ENCODE measurements around the gene BAIAP2.
A peak's percentile ranks its signal among the peaks of the same experiment; 100 is the strongest.
"Not testable (repeated sequence)": the region's sequence is repeated elsewhere in the genome, so short reads cannot be mapped to it uniquely, and the experiment has no call there.

BAIAP2 gene

DNA sequence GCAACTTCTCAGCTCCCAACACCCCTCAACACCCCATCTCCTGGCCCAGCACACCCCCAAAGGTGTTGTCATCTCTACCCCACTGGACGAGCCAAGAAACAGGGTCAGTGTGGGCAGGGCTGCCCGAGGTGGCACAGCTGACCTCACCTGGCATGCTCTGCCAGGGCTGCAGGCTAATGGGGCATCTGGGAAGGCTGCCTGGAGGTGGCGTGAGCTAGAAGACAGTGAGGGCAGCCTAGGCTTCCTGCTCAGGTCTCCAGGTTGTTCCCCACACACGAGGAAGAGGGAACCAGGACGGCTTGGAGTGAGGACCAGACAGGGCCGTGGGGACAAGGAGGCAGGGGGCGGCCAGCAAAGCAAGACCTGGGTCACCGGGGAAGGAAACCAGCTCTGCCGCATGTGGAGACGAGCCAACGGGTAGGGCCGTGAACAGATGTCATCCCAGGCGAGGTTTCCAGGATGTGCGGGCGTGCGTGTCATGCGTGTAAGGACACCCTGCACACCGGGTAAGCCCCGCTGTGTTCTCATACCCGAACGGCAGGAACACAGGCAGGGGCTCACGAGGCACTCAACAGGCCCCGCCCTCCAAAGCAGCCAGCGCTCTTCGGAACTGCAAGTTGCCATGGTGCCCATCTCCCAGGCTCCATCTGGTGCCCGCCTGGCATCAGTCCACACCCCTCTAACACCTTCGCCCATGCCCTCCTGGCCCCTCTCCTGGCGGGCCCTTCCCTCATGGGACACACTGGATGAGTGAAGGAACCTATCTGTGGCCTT lies 100.7 kb downstream of the BAIAP2 start:
- DNase-seq = peak in 30 of 51 donors; percentile 18 to 75 (median 50)

DNA sequence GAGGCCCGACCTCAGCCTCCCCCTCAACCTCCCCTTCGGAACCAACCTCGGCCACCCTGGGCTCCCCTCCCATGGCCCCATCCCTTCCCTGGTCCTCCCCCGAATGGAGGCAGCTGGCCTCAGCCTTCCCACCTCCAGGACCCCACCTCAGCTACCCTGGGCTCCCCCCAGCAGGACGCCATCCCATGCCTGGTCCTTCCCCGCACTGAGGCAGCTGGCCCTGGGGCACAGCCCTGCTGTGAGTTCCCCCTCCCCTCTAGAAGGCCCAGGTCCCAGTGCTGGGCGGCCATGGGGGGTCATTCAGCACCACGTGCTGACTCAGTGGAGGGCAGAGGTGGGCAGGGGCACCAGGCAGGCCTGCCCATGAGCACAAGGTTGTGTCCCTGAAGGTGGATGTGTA lies 101.4 kb downstream of the BAIAP2 start:
- DNase-seq = no peak

DNA sequence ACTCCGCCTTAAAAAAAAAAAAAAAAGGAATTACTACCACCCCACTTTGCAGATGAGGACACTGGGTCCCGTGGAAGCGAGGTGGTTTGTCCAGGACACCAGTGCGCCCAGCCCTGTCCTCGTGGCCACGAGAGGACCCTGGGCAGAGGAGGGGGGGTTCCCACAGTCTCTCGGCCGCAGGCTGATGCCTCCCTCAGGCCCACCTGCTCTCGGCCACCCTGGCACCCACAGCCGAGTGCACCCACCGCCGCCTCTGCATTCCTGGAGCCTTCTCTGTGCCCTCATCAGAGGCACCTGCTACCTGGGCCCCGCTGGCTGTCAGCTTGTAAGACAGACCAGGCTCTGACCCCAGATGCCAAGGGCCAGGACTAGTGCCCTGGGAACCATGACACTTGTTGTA lies 102.3 kb downstream of the BAIAP2 start:
- no peak for DNase-seq

DNA sequence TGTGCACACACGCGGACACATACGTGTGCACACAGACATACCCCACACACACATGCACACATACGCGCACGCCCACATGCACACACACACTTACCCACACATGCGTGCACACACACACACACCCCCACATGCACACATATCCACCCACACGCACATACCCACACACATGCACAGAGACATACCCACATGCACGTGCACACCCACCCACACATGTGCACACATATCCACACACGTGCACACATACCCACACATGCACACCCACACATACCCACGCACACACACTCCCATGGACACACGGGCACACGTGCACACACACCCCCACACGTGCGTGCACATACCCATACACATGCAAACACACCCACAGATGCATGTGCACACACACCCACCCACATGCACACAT lies 103.1 kb downstream of the BAIAP2 start:
- DNase-seq = no peak

DNA sequence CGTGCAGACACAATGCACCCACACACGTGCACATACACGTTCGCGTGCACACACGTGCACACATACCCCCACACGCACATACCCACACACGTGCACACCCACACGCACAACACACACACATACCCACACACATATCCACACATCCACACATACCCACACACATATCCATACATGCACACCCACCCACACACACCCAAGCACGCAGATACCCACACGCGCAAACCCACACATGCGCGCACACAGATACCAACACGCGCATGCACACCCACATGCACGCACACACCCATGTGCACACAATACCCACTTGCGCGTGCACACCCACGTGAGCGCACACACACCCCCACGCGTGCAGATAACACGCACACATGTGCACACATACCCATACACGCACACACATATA lies 103.5 kb downstream of the BAIAP2 start:
- no peak for DNase-seq

DNA sequence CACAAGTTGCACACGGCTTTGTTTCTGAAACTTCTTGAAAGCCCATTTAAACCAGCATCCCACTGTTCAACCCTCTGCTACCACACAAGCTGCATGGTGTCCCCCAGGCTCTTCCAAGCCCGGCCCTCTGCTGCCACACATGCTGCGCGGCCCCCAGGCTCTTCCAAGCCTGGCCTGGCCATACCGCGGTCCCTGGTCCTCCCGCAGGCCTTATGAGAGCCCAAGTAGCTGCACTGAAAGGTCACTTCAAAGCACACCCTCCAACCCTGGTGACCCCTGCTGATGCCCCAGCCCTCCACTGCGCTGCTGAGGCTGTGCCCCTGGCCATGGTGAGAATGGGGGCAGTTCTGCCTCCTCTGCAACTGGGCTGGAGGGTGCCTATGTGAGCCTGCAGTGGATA lies 104.5 kb downstream of the BAIAP2 start:
- DNase-seq = no peak

DNA sequence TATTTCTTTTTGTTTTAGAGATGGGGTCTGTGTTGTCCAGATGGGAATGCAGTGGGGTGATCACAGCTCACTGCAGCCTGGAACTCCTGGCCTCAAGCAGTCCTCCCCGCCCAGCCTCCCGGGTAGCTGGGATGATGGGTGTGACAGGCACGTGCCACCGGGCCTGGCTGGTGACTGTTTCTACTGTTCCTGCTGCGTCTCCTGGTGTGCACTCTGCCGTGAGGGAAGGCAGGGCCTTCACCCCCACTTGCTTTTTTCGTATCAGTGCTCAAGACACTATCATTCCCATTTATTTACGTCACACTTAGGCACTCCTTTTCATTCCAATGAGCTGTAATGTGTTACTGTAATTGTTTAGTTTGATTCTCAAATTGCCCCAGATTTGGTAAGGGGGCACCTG lies 105.1 kb downstream of the BAIAP2 start:
- DNase-seq = peak in 1 of 51 donors; percentile 29

DNA sequence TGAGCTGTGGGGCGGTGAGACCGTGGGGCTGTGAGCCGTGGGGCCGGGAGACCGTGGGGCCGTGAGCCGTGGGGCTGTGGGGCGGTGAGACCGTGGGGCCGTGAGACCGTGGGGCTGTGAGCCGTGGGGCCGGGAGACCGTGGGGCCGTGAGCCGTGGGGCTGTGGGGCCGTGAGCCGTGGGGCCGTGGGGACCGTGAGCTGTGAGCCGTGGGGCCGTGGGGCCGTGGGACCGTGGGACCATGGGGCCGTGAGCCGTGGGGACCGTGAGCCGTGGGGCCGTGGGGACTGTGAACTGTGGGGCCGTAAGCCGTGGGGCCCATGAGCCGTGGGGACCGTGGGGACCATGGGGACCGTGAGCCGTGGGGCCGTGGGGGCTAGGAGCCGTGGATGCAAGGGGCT lies 105.7 kb downstream of the BAIAP2 start:
- no peak for DNase-seq

DNA sequence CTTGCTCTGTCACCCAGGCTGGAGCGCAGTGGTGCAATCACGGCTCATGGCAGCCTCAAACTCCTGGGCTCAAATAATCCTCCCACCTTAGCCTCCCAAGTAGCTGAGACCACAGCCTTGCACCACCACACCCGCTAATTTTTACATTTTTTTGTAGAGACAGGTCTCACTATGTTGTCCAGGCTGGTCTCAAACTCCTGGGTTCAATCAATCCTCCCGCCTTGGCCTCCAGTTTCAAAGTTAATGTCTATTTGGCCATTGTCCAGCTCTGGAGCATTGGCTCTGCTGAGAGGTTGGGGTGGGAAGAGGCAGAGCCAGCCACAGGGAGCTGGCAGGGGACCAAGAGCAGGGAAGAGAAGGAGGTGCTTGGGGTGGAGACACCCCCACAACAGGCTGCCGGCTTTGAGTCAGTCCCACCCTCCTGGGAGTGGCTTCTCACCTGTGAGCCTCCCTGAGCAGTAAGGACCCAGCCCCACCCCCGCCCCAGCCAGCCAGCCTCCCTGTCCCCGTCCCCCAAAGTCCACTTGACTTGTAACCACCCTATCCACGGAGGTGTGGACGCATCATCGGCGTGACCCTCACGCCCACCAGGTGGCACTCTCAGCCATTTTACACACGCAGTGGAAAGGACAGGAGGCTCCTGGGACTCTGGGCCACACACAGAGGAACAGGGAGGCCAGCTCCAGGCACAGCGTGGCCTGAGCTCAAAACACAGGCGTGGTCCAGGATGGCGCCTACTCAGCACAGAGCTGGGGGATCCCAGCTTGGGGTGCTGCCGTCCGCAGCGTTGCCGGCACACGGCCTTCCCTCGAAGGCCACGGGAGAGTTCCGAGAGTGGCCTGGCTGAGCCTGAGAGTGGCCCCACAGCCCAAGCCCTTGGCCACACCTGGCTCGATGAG lies 107.6 kb downstream of the BAIAP2 start:
- peak in 49 of 51 donors; percentile 10 to 89 (median 63) for DNase-seq

DNA sequence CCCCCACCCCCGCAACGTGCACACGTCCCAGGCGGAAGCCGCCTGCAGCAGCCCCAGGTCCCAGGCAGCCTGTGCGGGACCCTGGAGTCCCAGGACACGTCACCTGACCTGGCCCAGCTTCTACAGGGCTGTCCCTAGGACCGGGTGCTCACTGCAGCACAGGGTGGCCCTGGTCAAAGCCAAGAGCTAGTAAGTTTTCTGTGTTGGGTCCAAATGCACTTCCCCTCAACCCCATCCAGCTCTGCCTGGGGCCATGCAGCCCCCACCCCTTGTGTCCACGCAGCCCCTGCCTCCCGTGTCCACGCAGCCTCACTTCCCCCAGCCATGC lies 108.2 kb downstream of the BAIAP2 start:
- DNase-seq = no peak

DNA sequence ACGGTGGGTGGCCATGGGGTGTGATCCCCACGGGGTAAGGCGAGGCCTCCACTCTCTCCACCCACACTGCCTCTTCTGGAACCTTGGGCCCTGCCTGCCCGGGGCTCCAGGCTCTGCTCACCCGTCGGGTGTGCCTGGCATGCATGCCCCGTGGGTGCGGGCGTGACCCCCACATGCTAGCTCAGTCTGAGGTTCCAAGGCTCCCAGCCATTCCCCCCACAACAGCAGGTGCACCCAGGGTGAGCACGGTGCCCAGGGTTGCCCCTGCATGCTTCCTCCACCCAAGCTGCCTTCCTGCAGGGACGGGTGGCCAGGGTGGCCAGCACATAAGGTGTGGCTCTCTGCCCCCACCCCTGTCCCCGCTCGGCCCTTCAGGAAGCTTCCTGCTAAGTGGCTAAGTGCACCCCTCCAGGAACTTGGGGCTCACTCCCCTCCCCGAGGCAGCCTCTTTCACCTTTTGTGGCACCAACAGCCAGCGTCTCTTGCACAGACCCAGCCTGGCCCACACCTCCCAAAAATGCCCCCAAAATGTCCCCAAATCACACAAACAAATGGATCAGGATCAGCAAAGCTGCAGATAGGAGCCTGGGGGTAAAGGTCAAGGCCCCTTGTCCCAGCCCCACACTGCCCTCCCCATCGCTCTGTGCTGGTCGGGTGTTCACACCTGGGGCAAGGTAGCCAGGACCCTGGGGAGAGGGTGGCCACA lies 108.9 kb downstream of the BAIAP2 start:
- no peak for DNase-seq

DNA sequence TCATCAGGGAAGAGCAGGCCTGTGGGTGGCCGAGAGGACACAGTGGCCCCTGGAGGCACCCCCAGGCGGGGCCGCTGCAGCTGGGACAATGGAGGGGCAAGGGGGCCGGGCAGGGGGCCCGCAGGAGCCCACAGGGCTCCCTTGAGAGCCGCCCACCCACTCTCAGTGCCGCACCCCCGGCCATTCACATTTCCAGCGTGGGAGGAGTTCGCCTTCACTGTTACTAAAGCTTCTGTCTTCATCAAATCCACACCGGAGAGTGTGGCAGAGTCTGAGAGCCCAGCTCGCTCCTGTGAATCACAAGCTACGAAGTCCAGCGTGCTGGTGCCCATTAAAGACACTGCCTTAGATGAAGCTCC lies 109.5 kb downstream of the BAIAP2 start:
- DNase-seq = peak in 1 of 51 donors; percentile 23

DNA sequence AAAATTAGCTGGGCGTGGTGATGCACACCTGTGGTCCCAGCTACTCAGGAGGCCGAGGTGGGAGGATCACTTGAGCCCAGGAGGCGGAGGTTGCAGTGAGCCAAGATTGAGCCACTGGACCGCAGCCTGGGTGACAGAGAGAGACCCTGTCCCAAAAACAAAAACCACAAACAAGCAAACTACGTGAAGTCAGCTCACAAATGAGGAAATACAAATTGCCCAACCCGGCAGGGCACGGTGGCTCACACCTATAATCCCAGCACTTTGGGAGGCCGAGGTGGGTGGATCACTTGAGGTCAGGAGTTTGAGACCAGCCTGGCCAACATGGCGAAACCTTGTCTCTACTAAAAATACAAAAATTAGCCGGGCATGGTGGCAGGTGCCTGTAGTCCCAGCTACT lies 111.3 kb downstream of the BAIAP2 start:
- not testable (repeated sequence) for DNase-seq

DNA sequence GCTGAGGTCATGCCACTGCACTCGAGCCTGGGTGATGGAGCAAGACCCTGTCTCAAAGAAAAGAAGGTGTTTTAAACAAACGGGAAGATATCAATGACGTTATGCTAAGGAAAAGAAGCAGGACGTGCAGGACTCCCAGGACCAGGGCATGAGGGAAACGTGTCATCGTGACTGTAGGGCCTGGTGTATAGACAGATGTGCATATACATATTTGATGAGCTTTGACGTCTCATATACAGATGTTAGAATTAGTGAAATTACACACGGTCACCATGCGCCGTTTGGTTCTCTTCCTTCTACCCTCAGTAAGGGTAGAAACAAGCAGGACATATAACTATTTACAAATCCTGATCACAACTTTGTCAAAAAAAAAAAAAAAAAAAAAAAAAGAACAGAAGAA lies 112.8 kb downstream of the BAIAP2 start:
- no peak for DNase-seq

DNA sequence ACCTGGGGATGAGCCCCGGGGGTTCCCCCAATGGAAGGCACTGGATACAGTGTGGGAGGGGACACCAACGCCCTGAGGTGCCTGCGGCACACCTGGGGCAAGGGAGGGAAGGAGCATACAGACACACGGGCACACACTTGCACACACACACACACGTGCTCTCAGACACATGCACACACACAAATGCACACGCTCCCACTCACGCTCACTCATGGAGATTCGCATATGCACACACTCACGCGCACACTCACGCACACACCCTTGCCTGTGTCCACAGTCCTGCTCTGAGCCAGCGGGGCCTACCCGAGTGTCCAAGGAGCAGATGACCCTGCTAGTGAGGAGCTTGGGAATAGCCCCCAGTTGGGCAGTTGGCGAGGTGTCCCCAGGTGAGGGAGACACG lies 113.6 kb downstream of the BAIAP2 start:
- no peak for DNase-seq

DNA sequence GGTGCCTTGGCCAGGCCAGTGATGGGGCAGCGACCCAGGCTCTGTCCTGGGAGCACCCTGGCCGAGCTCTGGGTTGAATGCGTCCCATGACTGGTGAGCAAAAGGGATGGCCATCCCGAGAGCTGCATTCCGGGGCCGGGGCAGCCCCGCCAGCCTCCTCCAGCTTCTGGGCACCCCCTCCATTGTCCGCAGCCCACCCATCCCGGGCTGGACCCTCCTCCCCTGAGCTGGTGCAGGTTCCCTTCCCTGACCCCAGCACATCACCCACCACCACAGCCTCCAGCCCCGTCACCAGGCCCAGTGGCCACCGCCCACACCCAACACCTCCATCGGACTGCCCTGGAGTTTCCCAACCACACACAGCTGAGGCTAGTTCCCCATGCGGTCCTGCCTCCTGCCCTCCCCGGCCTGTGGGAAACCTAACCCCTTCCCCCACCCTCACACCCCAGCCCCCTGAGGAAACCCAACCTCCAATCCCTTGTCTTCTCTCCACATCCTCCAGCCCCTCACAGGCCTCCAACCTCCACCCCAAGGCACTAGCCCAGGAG lies 114.1 kb downstream of the BAIAP2 start:
- DNase-seq = no peak

DNA sequence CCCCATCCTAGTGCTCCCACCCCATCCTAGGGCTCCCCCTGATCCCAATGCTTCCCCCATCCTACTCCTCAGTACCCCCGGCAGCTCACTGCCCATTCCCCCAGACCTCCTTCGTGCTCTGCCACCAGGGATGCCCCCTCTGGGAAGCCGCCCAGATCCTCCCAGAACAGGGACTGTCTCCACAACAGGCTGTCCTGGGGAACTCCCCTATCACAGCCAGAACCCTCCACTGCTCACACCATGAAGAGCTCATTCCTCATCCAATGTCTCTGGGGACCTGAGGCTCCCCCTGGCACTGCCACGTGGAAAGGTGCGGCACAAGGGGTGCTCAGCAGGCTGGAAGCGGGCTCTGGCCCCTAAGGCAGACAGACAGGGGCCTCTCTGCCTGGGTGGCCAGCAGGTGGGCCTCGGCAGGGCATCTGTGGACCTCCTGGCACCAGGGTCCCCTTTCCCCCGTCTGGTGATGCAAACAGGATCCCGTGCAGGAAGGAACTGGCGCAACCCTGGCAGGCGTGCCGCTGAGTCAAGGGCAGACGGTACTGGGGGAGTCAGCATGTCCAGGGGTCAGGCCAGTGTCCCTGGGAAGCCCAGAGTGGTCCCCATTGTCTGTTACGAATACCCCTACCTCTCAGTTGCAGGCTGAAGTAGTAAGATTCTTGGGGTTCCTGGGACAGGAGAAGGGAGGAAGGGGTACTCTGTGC lies 115.6 kb downstream of the BAIAP2 start:
- DNase-seq = no peak

DNA sequence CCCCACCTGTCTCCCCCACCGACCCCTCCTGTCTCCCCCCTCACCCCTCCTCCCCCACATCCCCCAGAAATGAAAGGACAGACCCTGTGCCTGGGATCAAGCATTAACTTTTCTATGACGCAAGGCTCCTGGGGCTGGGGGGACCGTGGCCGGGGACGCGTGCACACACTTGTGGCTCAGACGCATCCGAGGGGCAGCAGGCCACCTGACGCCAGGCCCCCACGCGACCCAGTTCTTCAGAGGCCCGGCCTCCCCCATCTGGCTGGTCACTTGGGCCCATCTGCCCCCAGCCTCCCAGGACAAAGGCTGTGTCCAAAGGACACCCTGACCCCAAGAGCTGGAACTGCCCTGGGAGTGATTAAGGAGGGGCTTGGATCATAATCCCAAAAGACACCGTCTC lies 116.3 kb downstream of the BAIAP2 start:
- DNase-seq = no peak

DNA sequence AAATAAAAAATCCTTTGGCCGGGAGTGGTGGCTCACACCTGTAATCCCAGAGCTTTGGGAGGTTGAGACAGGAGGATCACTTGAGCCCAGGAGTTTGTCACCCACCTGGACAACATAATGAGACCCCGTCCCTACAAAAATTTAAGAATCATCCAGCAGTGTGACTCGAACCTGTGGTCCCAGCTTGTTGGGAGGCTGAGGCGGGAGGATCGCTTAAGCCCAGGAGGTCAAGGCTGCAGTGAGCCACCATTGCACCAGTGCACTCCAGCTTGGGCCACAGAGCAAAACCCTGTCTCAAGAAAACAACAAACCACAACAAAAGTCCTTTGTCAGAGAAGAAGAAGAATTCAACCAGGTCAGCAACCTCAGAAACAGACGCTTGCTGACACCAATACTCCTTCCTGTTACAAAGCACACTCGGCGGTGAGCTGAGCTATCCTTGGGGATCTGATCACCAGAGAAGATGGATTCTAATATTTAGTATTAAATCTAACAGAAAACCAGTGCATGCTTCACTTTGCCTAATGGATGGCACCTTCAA lies 117.4 kb downstream of the BAIAP2 start:
- DNase-seq = no peak

DNA sequence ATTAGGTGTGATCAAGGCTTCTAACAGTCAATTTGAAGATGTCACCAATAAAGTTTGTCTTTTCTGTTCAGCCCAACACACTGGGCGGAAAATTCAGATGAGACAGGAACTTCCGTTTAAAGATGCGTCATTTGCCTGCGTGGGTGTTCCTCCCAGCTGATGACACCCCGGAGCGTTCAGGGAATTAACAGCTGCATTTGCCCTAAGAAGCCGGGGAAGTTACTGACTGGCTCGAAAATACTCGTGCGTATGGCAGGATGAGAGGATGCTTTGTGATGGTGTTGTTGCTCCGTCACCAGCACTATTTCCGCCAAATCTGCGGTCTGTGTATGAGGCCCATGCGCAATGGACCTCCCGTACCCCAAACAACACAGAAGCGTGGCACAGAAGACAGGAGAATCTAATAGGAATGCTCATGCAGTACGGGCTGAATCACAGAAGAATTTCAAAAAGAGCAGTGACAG lies 118.4 kb downstream of the BAIAP2 start:
- peak in 36 of 51 donors; percentile 22 to 90 (median 64) for DNase-seq

DNA sequence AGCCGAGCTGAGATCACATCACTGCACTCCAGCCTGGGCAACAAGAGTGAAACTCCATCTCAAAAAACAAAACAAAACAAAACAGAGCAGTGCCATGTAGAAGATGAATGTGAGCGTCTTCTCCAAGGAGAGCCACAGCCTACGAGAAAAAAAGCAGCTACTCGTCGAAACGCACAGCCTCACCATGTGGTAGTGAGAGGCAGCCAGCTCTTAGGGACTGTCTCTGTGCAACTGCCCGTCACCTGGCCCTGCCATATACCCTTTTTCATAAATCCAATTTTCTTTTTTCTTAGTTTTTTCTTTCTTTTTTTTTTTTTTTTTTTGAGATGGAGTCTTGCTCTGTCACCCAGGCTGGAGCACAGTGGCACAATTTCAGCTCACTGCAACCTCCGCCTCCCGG lies 119.1 kb downstream of the BAIAP2 start:
- not testable (repeated sequence) for DNase-seq
